HepG2 (cell line): ENCODE results near the gene STAT1. TPM values are rescaled to one million over a fixed set of nuclear protein-coding genes. Genes with fewer than 3 reads are reported as not detected.

Experiments used
- ELF3 ChIP-seq: IDR thresholded peaks from 2 replicates; pipeline ENCODE4 v1.6.1; 2016; ENCODE audit warnings: missing genetic modification reagents, missing compliant biosample characterization
- HES4 ChIP-seq: sonication (generic); formaldehyde crosslinking; IDR thresholded peaks from 2 replicates; pipeline ENCODE4 v1.9.0; 2021; ENCODE audit warnings: mild to moderate bottlenecking, missing genetic modification reagents, borderline replicate concordance
- JUN ChIP-seq: sonication (generic); formaldehyde crosslinking; IDR thresholded peaks from 2 replicates; pipeline ENCODE4 v1.4.0; 2020; ENCODE audit warnings: mild to moderate bottlenecking, missing genetic modification reagents
- MAFG ChIP-seq: sonication (generic); formaldehyde crosslinking; IDR thresholded peaks from 2 replicates; pipeline ENCODE4 v1.5.1; 2020; ENCODE audit warnings: mild to moderate bottlenecking, missing genetic modification reagents
- NFE2L2 ChIP-seq: fragments of 150-350 bp; IDR thresholded peaks from 2 replicates; pipeline ENCODE4 v1.6.1; 2014; ENCODE audit warnings: low read length
- NR1H2 ChIP-seq: sonication (generic); formaldehyde crosslinking; IDR thresholded peaks from 2 replicates; pipeline ENCODE4 v1.8.1; 2022; ENCODE audit warnings: low read depth, missing genetic modification reagents, borderline replicate concordance
- PAWR ChIP-seq: sonication (generic); formaldehyde crosslinking; IDR thresholded peaks from 2 replicates; pipeline ENCODE4 v1.4.0; 2020; ENCODE audit warnings: missing genetic modification reagents, mild to moderate bottlenecking, borderline replicate concordance
- PAXIP1 ChIP-seq: sonication (generic); formaldehyde crosslinking; conservative IDR thresholded peaks from 2 replicates; pipeline ENCODE4 v1.4.0; 2020; ENCODE audit warnings: mild to moderate bottlenecking, missing genetic modification reagents, moderate library complexity
- PHB2 ChIP-seq: fragments of 450-650 bp; IDR thresholded peaks from 2 replicates; pipeline ENCODE4 v1.6.1; 2018; ENCODE audit not compliant: partially characterized antibody
- SSRP1 ChIP-seq: IDR thresholded peaks from 2 replicates; pipeline ENCODE4 v1.6.1; 2016; ENCODE audit warnings: control low read depth
- TBL1XR1 ChIP-seq: fragments of 150-350 bp; IDR thresholded peaks from 2 replicates; pipeline ENCODE4 v1.6.1; 2014; ENCODE audit warnings: borderline replicate concordance, low read length; ENCODE audit not compliant: partially characterized antibody
- ZBTB44 ChIP-seq: sonication (generic); formaldehyde crosslinking; IDR thresholded peaks from 2 replicates; pipeline ENCODE4 v1.4.0; 2020; ENCODE audit warnings: missing genetic modification reagents
- ZC3H4 ChIP-seq: sonication (generic); formaldehyde crosslinking; IDR thresholded peaks from 2 replicates; pipeline ENCODE4 v1.4.0; 2020; ENCODE audit warnings: missing genetic modification reagents, borderline replicate concordance
- ZIK1 ChIP-seq: sonication (generic); formaldehyde crosslinking; IDR thresholded peaks from 2 replicates; pipeline ENCODE4 v1.5.0; 2020; ENCODE audit warnings: mild to moderate bottlenecking, low read depth, missing genetic modification reagents, borderline replicate concordance
- ZNF225 ChIP-seq: sonication (generic); formaldehyde crosslinking; IDR thresholded peaks from 2 replicates; pipeline ENCODE4 v1.4.0; 2020; ENCODE audit warnings: mild to moderate bottlenecking, missing genetic modification reagents
- ZNF292 ChIP-seq: sonication (generic); formaldehyde crosslinking; IDR thresholded peaks from 2 replicates; pipeline ENCODE4 v1.8.1; 2022; ENCODE audit warnings: mild to moderate bottlenecking, low read depth, missing genetic modification reagents, borderline replicate concordance
- ZNF501 ChIP-seq: sonication (generic); formaldehyde crosslinking; IDR thresholded peaks from 2 replicates; pipeline ENCODE4 v1.5.1; 2020; ENCODE audit warnings: mild to moderate bottlenecking, moderate library complexity, missing genetic modification reagents
- ZNF737 ChIP-seq: sonication (generic); formaldehyde crosslinking; IDR thresholded peaks from 2 replicates; pipeline ENCODE4 v1.5.0; 2020; ENCODE audit warnings: missing genetic modification reagents, mild to moderate bottlenecking, borderline replicate concordance
- ZNF780A ChIP-seq: sonication (generic); formaldehyde crosslinking; IDR thresholded peaks from 2 replicates; pipeline ENCODE4 v1.8.0; 2022; ENCODE audit warnings: mild to moderate bottlenecking, missing genetic modification reagents, moderate library complexity
- polyA plus RNA-seq, 8 experiments: library from polyadenylated mRNA; depleted of rRNA in 3 of 8; stranded (reverse) in 7 of 8; unstranded in 1 of 8; fragments of >200 nt; fragmentation: Illumina TruSeq in 4 of 8; extraction: Trizol in 4 of 8; gene quantifications; 2 replicates each; pipeline versions ENCODE4 v1.2.1 to v1.2.3, GENCODE V29; 2011 to 2016; ENCODE audit warnings: low read depth in 4 of 8, missing spikeins in 1 of 8, mixed read lengths in 1 of 8; ENCODE audit not compliant: insufficient read depth in 1 of 8
- total RNA-seq, 5 experiments: library from RNA; depleted of rRNA; stranded (reverse); fragments of >200 nt; fragmentation: Illumina TruSeq; extraction: Trizol; gene quantifications; 2 replicates each; pipeline ENCODE4 v1.2.3, GENCODE V29; 2016; ENCODE audit warnings: low read depth in 1 of 5
- TF ChIP-seq, protein P1 (sequence below): sonication (generic); formaldehyde crosslinking; IDR thresholded peaks from 2 replicates; pipeline ENCODE4 v1.5.0; 2020; ENCODE audit warnings: mild to moderate bottlenecking, missing genetic modification reagents, borderline replicate concordance
- TF ChIP-seq, protein P2 (sequence below): sonication (generic); formaldehyde crosslinking; IDR thresholded peaks from 2 replicates; pipeline ENCODE4 v1.8.0; 2022; ENCODE audit warnings: mild to moderate bottlenecking, missing genetic modification reagents, borderline replicate concordance

STAT1 gene
- total and polyA plus RNA-seq, 2 of the 13 experiments (the other 11 are each of a cell fraction or from before 2014, with no cell fraction given): 21.8 to 59.6 TPM

GRCh38 chr2:191020742-191021381, 6.9 kb upstream of the STAT1 start (continued):
- TF ChIP-seq, protein P1, sequence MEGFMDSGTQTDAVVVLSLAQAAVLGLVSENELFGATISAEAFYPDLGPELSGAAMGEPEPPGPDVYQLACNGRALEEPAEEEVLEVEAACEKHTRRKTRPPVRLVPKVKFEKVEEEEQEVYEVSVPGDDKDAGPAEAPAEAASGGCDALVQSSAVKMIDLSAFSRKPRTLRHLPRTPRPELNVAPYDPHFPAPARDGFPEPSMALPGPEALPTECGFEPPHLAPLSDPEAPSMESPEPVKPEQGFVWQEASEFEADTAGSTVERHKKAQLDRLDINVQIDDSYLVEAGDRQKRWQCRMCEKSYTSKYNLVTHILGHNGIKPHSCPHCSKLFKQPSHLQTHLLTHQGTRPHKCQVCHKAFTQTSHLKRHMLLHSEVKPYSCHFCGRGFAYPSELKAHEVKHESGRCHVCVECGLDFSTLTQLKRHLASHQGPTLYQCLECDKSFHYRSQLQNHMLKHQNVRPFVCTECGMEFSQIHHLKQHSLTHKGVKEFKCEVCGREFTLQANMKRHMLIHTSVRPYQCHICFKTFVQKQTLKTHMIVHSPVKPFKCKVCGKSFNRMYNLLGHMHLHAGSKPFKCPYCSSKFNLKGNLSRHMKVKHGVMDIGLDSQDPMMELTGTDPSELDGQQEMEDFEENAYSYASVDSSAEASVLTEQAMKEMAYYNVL: no peak; the same call in 1 of the 2 replicates
- TF ChIP-seq SSRP1 (CRISPR knock-in tag): peak; percentile 17; the same call in 1 of the 2 replicates
- no peak for TF ChIP-seq ELF3 (CRISPR knock-in tag)
- 0 out of 2 replicates have a peak, but pooled peaks have one; percentile 0 for TF ChIP-seq NR1H2
- TF ChIP-seq, protein P2, sequence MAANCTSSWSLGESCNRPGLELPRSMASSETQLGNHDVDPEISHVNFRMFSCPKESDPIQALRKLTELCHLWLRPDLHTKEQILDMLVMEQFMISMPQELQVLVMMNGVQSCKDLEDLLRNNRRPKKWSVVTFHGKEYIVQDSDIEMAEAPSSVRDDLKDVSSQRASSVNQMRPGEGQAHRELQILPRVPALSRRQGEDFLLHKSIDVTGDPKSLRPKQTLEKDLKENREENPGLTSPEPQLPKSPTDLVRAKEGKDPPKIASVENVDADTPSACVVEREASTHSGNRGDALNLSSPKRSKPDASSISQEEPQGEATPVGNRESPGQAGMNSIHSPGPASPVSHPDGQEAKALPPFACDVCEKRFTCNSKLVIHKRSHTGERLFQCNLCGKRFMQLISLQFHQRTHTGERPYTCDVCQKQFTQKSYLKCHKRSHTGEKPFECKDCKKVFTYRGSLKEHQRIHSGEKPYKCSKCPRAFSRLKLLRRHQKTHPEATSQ (CRISPR knock-in tag): peak; percentile 51; the same call in 1 of the 2 replicates
- no peak for TF ChIP-seq ZIK1 (CRISPR knock-in tag)
- peak; percentile 98; the same call in 1 of the 2 replicates for TF ChIP-seq ZNF737
- 0 out of 2 replicates have a peak, but pooled peaks have one; percentile 7 for TF ChIP-seq ZNF225
- TF ChIP-seq NFE2L2: peak; percentile 70
- peak; percentile 52; the same call in 1 of the 2 replicates for TF ChIP-seq MAFG
- peak; percentile 84 for TF ChIP-seq ZNF501
- TF ChIP-seq HES4 (CRISPR knock-in tag): no peak
- no peak for TF ChIP-seq PHB2
- TF ChIP-seq PAWR (CRISPR knock-in tag): no peak
- TF ChIP-seq ZC3H4 (CRISPR knock-in tag): peak; percentile 97
- no peak; the same call in 1 of the 2 replicates for TF ChIP-seq PAXIP1
- TF ChIP-seq ZBTB44 (CRISPR knock-in tag): no peak
- TF ChIP-seq ZNF292 (CRISPR knock-in tag): no peak
- peak; percentile 63 for TF ChIP-seq TBL1XR1
- TF ChIP-seq JUN (CRISPR knock-in tag): peak; percentile 12; the same call in 1 of the 2 replicates
- TF ChIP-seq ZNF780A (CRISPR knock-in tag): no peak
